Activated T-helper 17 cell treated with anti-CD3 and anti-CD28 coated beads, Interleukin-2, amount 50 U/mL, for 72 hours (primary cell): ENCODE data around the gene CA7. TPM values are rescaled to one million over a fixed set of nuclear protein-coding genes. Genes with fewer than 3 reads are reported as not detected.

Experiments used
- ATAC-seq: fragments of 150-1000 bp; cut with Tn5 transposase; replicated peaks from 2 replicates; pipeline ENCODE4 v1.10.0; 2021; ENCODE audit warnings: mild to moderate bottlenecking, moderate library complexity
- H3K27ac Mint-ChIP-seq: one replicate; pipeline ENCODE4 v1.8.0; 2022; ENCODE audit warnings: mixed read lengths
- H3K27me3 Mint-ChIP-seq: one replicate; pipeline ENCODE4 v1.8.0; 2022; ENCODE audit warnings: mixed read lengths
- H3K36me3 Mint-ChIP-seq: one replicate; pipeline ENCODE4 v1.8.0; 2022; ENCODE audit warnings: low read depth, mild to moderate bottlenecking, mixed read lengths
- H3K4me1 Mint-ChIP-seq: one replicate; pipeline ENCODE4 v1.8.0; 2022; ENCODE audit warnings: mixed read lengths
- H3K4me3 Mint-ChIP-seq: one replicate; pipeline ENCODE4 v1.8.0; 2022; ENCODE audit warnings: mild to moderate bottlenecking, mixed read lengths
- H3K9me3 Mint-ChIP-seq: one replicate; pipeline ENCODE4 v1.8.0; 2022; ENCODE audit warnings: mixed read lengths
- total RNA-seq, 2 donors: library from RNA; stranded (reverse); gene quantifications; one replicate each; pipeline ENCODE4 v1.2.3, GENCODE V29; 2022

The CA7 gene
- total RNA-seq, 2 donors from 2014 or later = not detected

DNA sequence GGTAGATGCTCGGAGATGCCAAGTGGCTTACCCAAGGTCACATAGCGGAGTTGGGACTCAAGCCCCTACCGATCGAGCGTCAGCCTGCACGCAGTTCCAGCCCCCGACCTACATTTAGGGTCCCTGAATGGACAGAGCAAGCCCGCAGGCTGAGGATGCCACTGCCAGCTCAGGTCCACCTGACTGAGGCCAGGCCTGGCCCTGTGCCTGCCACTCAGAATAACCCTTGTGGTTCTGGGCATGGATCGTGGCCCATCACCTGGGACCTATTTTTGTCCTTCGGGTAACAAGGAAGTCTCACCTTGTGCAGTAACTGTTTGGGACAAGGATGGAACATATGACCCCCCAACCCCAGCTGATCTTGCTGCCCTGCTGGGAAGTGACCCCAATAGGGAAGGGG, 57.4 kb downstream of the CA7 start:
- Mint-ChIP-seq H3K4me3 (no peak overlapping the region), H3K27me3 (no peaks in the 10 kb centered on the region), H3K9me3 (no peaks in the 10 kb centered on the region), H3K27ac (peak overlapping the region; percentile 72), H3K4me1 (peaks cover 9% of the 10 kb centered on the region), H3K36me3 (no peaks in the 10 kb centered on the region)
- ATAC-seq = no peak

- no peak for ATAC-seq
- H3K4me1 Mint-ChIP-seq = peaks cover 9% of the 10 kb centered on the region
- no peaks in the 10 kb centered on the region for H3K36me3 Mint-ChIP-seq
- H3K27me3 Mint-ChIP-seq = no peaks in the 10 kb centered on the region
- H3K4me3 Mint-ChIP-seq = no peak overlapping the region
- no peaks in the 10 kb centered on the region for H3K9me3 Mint-ChIP-seq
- H3K27ac Mint-ChIP-seq = no peak overlapping the region
These were observed 58.7 kb downstream of the CA7 start for GRCh38 chr16:66902648-66903543.

Other genes starting within 250 kb of the CA7 start
- gene CMTM3, start 239.7 kb upstream of the CA7 start, total RNA-seq = 10 to 100 TPM; 46.7 to 64.1 TPM
- gene CMTM4, start 147.7 kb upstream of the CA7 start, total RNA-seq = 1 to 10 TPM; 2.0 to 3.2 TPM
- 10 to 100 TPM; 61.0 to 67.3 TPM for gene DYNC1LI2, start 92.8 kb upstream of the CA7 start, total RNA-seq
- gene TERB1, start 42.8 kb upstream of the CA7 start, total RNA-seq = under 1 TPM; 0.13 to 0.34 TPM
- 100 to 1,000 TPM in 1 of 2 donors, 10 to 100 TPM in 1; 86.7 to 110 TPM for gene NAE1, start 13.4 kb upstream of the CA7 start, total RNA-seq
- gene PDP2, start 36.1 kb downstream of the CA7 start, total RNA-seq = 10 to 100 TPM; 33.5 to 76.6 TPM
- not detected for gene CDH16, start 74.5 kb downstream of the CA7 start, total RNA-seq
- 1 to 10 TPM; 2.1 to 6.5 TPM for gene RRAD, start 81.1 kb downstream of the CA7 start, total RNA-seq
- 100 to 1,000 TPM; 153 to 167 TPM for gene CIAO2B, start 90.0 kb downstream of the CA7 start, total RNA-seq
- gene CES2, start 91.1 kb downstream of the CA7 start, total RNA-seq = 10 to 100 TPM; 31.2 to 31.5 TPM
- gene CES3, start 116.9 kb downstream of the CA7 start, total RNA-seq = 1 to 10 TPM; 2.6 to 4.2 TPM
- 10 to 100 TPM; 18.3 to 43.5 TPM for gene CES4A, start 144.2 kb downstream of the CA7 start, total RNA-seq
- gene CBFB, start 184.7 kb downstream of the CA7 start, total RNA-seq = 100 to 1,000 TPM; 115 to 214 TPM